GM19467 (cell line): ENCODE data around the gene SRBD1.

Source experiments
- ATAC-seq: cut with Tn5 transposase; IDR thresholded peaks from one replicate; pipeline ENCODE4 v1.9.1; 2021; ENCODE audit warnings: mild to moderate bottlenecking, moderate library complexity; ENCODE audit not compliant: unreplicated experiment

Gene SRBD1

GRCh38 chr2:45634223-45634622 is 23.2 kb upstream of the SRBD1 start:
- ATAC-seq: no peak

DNA sequence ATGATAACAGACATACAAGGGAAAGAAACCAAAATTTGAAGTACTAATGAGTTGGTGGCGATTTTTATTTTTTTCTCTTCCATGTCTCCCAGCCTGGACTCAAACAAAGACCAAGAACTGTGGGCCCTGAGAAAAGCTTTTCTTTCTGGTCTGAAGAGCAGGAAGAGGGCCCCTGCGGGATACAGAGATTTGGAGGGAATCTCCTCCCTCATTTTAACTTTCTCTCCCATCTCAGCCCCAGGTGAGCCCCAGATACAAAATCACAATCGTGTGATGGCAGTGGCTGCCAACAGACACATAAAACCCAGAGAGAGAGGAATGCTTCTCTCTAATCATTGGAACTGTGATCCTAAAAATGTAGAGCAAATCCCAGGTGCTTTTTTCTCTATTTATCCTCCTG is 20.9 kb upstream of the SRBD1 start:
- ATAC-seq: no peak

- ATAC-seq: no peak
Observed at GRCh38 chr2:45631319-45631718, 20.3 kb upstream of the SRBD1 start.

DNA sequence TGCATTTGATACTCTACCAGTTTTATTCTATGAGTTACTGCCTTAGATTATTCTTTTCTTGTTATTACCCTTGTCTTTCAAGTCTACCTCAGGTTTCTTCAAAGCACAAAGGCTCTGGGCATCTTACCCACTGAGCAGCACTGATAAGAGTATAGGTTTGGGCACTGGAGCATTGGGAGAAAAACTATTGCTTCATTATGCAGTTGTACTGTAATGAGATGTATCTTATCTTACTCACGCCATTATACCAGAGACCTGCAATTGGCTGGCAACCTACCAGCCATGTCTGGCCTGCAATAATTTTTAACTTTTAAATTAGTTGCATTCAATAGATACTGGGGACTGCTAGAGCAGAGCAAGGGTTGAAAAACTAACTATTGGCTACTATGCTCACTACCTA is 18.9 kb upstream of the SRBD1 start:
- no peak for ATAC-seq

DNA sequence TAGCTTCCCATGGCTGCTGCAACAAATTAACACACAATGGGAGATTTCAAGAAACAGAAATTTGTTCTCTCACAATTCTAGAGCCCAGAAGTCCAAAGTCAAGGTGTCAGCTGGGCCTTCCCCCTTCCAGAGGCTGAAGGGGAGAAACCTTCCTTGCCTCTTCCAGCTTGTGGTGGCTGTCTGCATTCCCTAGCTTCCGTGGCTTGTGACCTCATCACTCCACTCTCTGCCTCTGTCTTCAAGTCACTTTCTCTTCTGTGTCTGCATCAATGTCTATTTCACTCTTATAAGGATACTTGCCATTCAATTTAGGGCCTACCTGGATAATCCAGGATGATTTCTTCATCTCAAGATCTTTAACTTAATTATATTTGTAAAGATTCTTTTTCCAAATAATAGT is 16.8 kb upstream of the SRBD1 start:
- ATAC-seq: no peak

- ATAC-seq: no peak
Observed at GRCh38 chr2:45626387-45627221, 15.5 kb upstream of the SRBD1 start.

DNA sequence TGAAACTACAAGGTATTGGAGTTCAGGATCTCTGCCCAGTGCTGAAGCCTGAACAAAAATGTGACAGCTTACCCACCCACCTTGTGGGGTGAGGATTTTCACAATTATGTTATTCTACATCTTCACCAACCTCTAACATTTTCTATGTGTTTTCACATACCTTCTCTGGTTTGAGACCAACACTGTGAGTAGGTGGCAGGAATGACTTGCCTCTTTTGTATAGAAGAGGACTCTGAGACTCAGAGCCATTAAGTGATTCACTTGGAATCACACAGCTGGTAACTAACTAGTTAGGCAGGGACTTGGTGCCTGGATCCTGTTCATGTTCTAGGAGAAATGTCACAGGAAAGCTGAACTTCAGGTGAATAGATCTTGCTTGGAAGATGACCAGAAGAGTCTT is 14.8 kb upstream of the SRBD1 start:
- no peak for ATAC-seq

- ATAC-seq: no peak
Observed at GRCh38 chr2:45623098-45623497, 12.0 kb upstream of the SRBD1 start.

DNA sequence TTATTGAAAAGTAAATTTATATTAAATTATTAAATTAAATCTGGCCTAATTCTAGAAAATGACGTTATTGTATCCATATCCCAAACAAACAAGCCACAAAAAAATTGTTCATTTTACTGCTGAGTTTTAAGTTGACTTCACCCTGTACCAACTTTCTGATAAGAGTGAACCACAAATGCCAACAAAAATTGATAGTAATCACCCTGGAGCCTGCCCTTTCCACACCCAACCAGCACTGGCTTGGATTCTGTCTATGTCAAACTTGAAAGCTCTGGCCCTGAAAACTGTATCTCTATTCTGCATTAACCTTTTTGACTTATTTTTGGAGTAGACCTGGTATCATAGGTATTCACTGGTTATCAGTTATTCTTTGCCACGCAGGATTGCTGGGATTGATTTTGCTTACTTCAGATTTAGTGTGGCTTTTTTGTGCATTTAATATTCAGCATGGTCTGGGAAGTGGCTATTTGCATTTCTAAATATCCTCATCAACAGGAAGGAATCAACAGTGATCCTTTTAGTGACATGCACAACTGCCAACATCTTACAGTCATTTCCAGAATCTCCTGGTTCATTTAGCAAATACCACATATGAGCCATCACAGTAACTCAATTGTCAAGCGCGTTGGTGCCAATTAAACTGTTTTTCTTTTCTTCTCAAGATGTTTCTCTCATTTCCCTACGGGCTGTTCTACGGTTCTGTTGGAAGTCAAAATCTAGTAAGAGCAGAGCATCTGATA is 11.4 kb upstream of the SRBD1 start:
- ATAC-seq: no peak

DNA sequence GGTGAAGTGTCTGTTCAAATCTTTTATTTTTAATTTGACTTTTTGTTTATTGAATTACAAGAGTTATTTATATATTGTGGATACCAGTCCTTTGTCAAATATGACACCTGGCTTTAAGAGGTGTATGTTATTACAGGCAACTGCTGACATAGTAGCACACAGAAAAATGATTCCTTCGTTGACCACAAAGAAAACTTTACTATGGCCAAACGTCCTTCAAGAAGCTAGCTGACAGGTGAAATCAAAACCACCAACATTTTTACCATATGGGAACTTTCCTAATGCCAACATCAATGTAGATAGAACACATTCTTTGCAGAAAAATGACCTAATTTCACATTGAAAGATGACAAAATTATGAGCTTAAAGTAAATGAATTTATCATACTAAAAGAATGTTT is 6.4 kb upstream of the SRBD1 start:
- ATAC-seq: no peak

DNA sequence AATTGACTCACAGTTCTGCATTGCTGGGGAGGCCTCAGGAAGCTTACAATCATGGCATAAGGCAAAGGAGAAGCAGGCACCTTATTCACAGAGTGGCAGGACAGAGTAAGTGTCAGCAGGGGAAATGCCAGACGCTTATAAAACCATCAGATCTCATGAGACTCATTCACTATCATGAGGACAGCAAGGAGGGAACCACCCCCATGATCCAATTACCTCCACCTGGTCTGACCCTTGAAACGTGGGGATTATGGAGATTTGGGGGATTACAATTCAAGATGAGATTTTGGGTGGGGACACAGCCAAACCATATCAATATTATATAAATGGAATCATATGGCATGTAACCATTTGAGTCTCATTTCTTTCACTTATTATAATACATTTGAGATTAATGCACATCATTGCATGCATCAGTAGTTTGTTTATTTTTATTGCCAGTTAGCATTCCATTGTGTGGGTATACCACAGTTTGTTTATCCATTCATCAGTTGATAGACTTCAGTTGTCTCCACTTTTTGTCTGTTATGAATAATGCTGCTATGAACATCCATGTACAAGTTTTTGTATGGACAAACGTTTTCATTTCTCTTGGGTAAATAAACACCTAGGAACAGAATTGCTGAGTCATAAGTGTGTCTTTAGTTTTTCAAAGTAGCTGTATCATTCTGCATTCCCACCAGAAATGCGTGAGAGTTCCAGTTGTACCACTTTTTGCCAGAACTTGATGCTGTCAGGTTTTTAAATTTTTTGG is 5.8 kb upstream of the SRBD1 start:
- ATAC-seq: no peak

- no peak for ATAC-seq
Observed at GRCh38 chr2:45614871-45615415, 3.9 kb upstream of the SRBD1 start.

- ATAC-seq: no peak
Observed at GRCh38 chr2:45614330-45614729, 3.3 kb upstream of the SRBD1 start.

DNA sequence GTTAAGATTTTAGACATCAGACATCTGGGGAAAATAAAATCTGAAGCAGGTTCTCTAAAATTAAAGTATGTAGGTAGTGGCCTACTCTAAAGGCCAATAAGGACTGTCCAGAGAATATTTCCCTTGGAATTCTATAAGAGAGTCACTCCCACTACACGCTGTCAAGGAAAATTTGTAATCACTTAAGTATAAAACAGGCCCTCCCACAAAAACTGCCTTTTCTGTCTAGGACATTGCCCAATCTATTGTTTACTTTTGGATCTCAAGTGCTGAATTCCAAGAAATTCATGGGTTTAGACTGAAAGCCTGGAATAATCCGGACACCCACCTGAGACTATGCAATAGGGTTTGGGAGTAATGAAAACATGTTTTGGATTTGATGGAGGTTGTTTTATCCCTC is 1.7 kb upstream of the SRBD1 start:
- no peak for ATAC-seq

- no peak for ATAC-seq
Observed at GRCh38 chr2:45612285-45612684, 1.2 kb upstream of the SRBD1 start.

DNA sequence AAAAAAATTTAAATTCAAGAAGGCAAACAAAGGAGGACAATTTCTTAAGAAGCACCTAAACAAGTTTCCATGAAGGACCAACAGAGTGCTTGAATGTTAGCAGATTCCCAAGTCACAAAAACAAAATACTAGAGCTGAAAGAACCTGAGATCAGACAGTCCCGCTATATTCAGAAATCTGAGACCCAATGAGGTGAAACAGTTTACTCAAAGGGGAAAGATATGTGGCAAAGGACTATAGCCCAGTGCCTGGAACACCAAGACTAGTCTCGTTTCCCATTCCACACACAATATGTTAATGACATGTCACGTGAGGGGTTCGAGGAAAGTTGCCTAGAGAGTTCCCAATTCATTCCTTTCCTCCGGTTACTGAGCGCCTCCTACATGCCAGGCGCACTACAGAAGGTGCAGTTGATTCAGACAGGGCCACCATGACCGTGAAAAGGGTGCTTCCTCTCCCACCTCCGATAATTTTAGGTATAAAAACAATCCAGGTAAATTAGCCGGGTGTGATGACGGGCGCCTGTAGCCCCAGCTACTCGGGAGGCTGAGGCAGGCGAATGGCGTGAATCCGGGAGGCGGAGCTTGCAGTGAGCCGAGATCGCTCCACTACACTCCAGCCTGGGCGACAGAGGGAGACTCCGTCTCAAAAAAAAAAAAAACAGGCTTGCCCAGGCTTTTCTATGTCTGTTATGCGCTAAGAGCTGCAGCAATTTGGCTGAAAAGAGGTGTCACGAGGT is 617 bp downstream of the SRBD1 start:
- ATAC-seq: peak; percentile 28

DNA sequence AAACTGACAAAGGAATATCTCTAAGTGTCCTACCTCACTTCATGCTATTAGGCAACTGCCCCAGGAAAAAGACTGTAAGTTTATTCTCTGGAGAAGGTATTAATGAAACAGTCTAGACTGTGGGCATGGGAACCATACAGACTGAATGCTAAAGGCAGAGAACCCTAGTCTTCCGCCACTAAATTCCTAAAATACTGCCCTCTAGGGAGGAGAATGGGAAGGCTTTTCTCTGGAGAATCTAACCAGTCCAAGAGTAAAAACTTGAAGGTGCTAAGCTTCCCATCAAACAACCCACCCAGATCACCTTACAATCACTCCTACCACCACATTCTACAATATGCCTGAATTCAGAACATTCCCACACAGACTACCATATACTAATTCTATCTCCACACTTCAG is 3.4 kb downstream of the SRBD1 start:
- ATAC-seq: no peak

- no peak for ATAC-seq
Observed at GRCh38 chr2:45606796-45607195, 4.3 kb downstream of the SRBD1 start.

- no peak for ATAC-seq
Observed at GRCh38 chr2:45605116-45605515, 6.0 kb downstream of the SRBD1 start.

GRCh38 chr2:45602624-45603023 is 8.4 kb downstream of the SRBD1 start:
- ATAC-seq: no peak

GRCh38 chr2:45598545-45598944 is 12.5 kb downstream of the SRBD1 start:
- no peak for ATAC-seq
